Measurements from ENCODE around the gene ATP5PO.
A peak's percentile ranks its signal among the peaks of the same experiment; 100 is the strongest.

ATP5PO gene

GRCh38 chr21:33924766-33925100 is 9.1 kb upstream of the ATP5PO start:
- H3K27ac ChIP-seq (ENCODE audit: low read length) = no peak overlapping the region
- no peak overlapping the region for H3K4me3 ChIP-seq (ENCODE audit: low read length)
- H3K27me3 ChIP-seq (ENCODE audit: control insufficient read depth, insufficient read depth, low read length) = no peaks in the 10 kb centered on the region
- no peaks in the 10 kb centered on the region for H3K9me3 ChIP-seq (ENCODE audit: control insufficient read depth, insufficient read depth, low read length)
- no CpG with 5 or more reads among the region's 3 CpGs for WGBS (ENCODE audit: insufficient coverage, insufficient read length)
- no peaks in the 10 kb centered on the region for H3K4me1 ChIP-seq (ENCODE audit: control insufficient read depth, insufficient read depth, low read length)
- H3K36me3 ChIP-seq (ENCODE audit: control insufficient read depth, insufficient read depth, low read length) = no peaks in the 10 kb centered on the region
- DNase-seq (ENCODE audit: low read depth, low spot score) = no peak

GRCh38 chr21:33924079-33924765 is 8.6 kb upstream of the ATP5PO start:
- Histone ChIP-seq H3K36me3 (ENCODE audit: control insufficient read depth, insufficient read depth, low read length) (no peaks in the 10 kb centered on the region), H3K27ac (ENCODE audit: low read length) (no peak overlapping the region), H3K4me3 (ENCODE audit: low read length) (no peak overlapping the region), H3K9me3 (ENCODE audit: control insufficient read depth, insufficient read depth, low read length) (no peaks in the 10 kb centered on the region), H3K4me1 (ENCODE audit: control insufficient read depth, insufficient read depth, low read length) (no peaks in the 10 kb centered on the region), H3K27me3 (ENCODE audit: control insufficient read depth, insufficient read depth, low read length) (no peaks in the 10 kb centered on the region)
- DNase-seq (ENCODE audit: low read depth, low spot score) = peak; percentile 73
- WGBS (ENCODE audit: insufficient coverage, insufficient read length) = no CpG with 5 or more reads among the region's 13 CpGs

- DNase-seq (ENCODE audit: low read depth, low spot score) = no peak
- Histone ChIP-seq H3K4me1 (ENCODE audit: control insufficient read depth, insufficient read depth, low read length) (no peaks in the 10 kb centered on the region), H3K36me3 (ENCODE audit: control insufficient read depth, insufficient read depth, low read length) (peaks cover 4% of the 10 kb centered on the region; the same call in 1 of the 2 replicates), H3K4me3 (ENCODE audit: low read length) (no peak overlapping the region), H3K27ac (ENCODE audit: low read length) (no peak overlapping the region), H3K27me3 (ENCODE audit: control insufficient read depth, insufficient read depth, low read length) (no peaks in the 10 kb centered on the region), H3K9me3 (ENCODE audit: control insufficient read depth, insufficient read depth, low read length) (no peaks in the 10 kb centered on the region)
- WGBS (ENCODE audit: insufficient coverage, insufficient read length) = no CpG with 5 or more reads among the region's 4 CpGs
Observed at GRCh38 chr21:33917421-33917820, 1.8 kb upstream of the ATP5PO start.

GRCh38 chr21:33916200-33916567 is 580 bp upstream of the ATP5PO start:
- peak overlapping the region; percentile 33; the same call in 1 of the 2 replicates for H3K4me3 ChIP-seq (ENCODE audit: low read length)
- H3K27ac ChIP-seq (ENCODE audit: low read length) = no peak overlapping the region

GRCh38 chr21:33914188-33914587 is 1.4 kb downstream of the ATP5PO start:
- no peak overlapping the region for H3K27ac ChIP-seq (ENCODE audit: low read length)
- H3K36me3 ChIP-seq (ENCODE audit: control insufficient read depth, insufficient read depth, low read length) = peaks cover 7% of the 10 kb centered on the region; the same call in 1 of the 2 replicates
- no peak overlapping the region for H3K4me3 ChIP-seq (ENCODE audit: low read length)
- H3K4me1 ChIP-seq (ENCODE audit: control insufficient read depth, insufficient read depth, low read length) = no peaks in the 10 kb centered on the region
- no peaks in the 10 kb centered on the region for H3K27me3 ChIP-seq (ENCODE audit: control insufficient read depth, insufficient read depth, low read length)
- no peaks in the 10 kb centered on the region for H3K9me3 ChIP-seq (ENCODE audit: control insufficient read depth, insufficient read depth, low read length)
- WGBS (ENCODE audit: insufficient coverage, insufficient read length) = no CpG with 5 or more reads among the region's 5 CpGs
- DNase-seq (ENCODE audit: low read depth, low spot score) = no peak

More at GRCh38 chr21:33916200-33916567, 580 bp upstream of the ATP5PO start:
- no peaks in the 10 kb centered on the region for H3K27me3 ChIP-seq (ENCODE audit: control insufficient read depth, insufficient read depth, low read length)
- H3K9me3 ChIP-seq (ENCODE audit: control insufficient read depth, insufficient read depth, low read length) = no peaks in the 10 kb centered on the region
- H3K4me1 ChIP-seq (ENCODE audit: control insufficient read depth, insufficient read depth, low read length) = no peaks in the 10 kb centered on the region
- H3K36me3 ChIP-seq (ENCODE audit: control insufficient read depth, insufficient read depth, low read length) = peaks cover 4% of the 10 kb centered on the region; the same call in 1 of the 2 replicates
- WGBS (ENCODE audit: insufficient coverage, insufficient read length) = no CpG with 5 or more reads among the region's 5 CpGs
- DNase-seq (ENCODE audit: low read depth, low spot score) = no peak

GRCh38 chr21:33909756-33910155 is 5.8 kb downstream of the ATP5PO start:
- H3K4me1 ChIP-seq (ENCODE audit: control insufficient read depth, insufficient read depth, low read length) = no peaks in the 10 kb centered on the region
- peaks cover 29% of the 10 kb centered on the region; the same call in 1 of the 2 replicates for H3K36me3 ChIP-seq (ENCODE audit: control insufficient read depth, insufficient read depth, low read length)
- H3K27me3 ChIP-seq (ENCODE audit: control insufficient read depth, insufficient read depth, low read length) = no peaks in the 10 kb centered on the region
- H3K9me3 ChIP-seq (ENCODE audit: control insufficient read depth, insufficient read depth, low read length) = no peaks in the 10 kb centered on the region
- no peak overlapping the region for H3K4me3 ChIP-seq (ENCODE audit: low read length)
- H3K27ac ChIP-seq (ENCODE audit: low read length) = no peak overlapping the region
- no CpG with 5 or more reads among the region's 6 CpGs for WGBS (ENCODE audit: insufficient coverage, insufficient read length)
- DNase-seq (ENCODE audit: low read depth, low spot score) = no peak

- no peak for DNase-seq (ENCODE audit: low read depth, low spot score)
- no peaks in the 10 kb centered on the region for H3K27me3 ChIP-seq (ENCODE audit: control insufficient read depth, insufficient read depth, low read length)
- H3K27ac ChIP-seq (ENCODE audit: low read length) = no peak overlapping the region
- H3K4me1 ChIP-seq (ENCODE audit: control insufficient read depth, insufficient read depth, low read length) = no peaks in the 10 kb centered on the region
- no CpG with 5 or more reads among the region's 6 CpGs for WGBS (ENCODE audit: insufficient coverage, insufficient read length)
- no peak overlapping the region for H3K4me3 ChIP-seq (ENCODE audit: low read length)
- H3K36me3 ChIP-seq (ENCODE audit: control insufficient read depth, insufficient read depth, low read length) = peaks cover 35% of the 10 kb centered on the region; the same call in 1 of the 2 replicates
- no peaks in the 10 kb centered on the region for H3K9me3 ChIP-seq (ENCODE audit: control insufficient read depth, insufficient read depth, low read length)
Observed at GRCh38 chr21:33908760-33909159, 6.8 kb downstream of the ATP5PO start.

GRCh38 chr21:33904041-33904440 is 11.6 kb downstream of the ATP5PO start:
- H3K4me3 ChIP-seq (ENCODE audit: low read length) = no peak overlapping the region
- peaks cover 33% of the 10 kb centered on the region; the same call in 1 of the 2 replicates for H3K36me3 ChIP-seq (ENCODE audit: control insufficient read depth, insufficient read depth, low read length)
- H3K27me3 ChIP-seq (ENCODE audit: control insufficient read depth, insufficient read depth, low read length) = no peaks in the 10 kb centered on the region
- no peak for DNase-seq (ENCODE audit: low read depth, low spot score)
- H3K9me3 ChIP-seq (ENCODE audit: control insufficient read depth, insufficient read depth, low read length) = no peaks in the 10 kb centered on the region
- no peak overlapping the region for H3K27ac ChIP-seq (ENCODE audit: low read length)
- no CpG with 5 or more reads among the region's 5 CpGs for WGBS (ENCODE audit: insufficient coverage, insufficient read length)
- no peaks in the 10 kb centered on the region for H3K4me1 ChIP-seq (ENCODE audit: control insufficient read depth, insufficient read depth, low read length)

- H3K4me1 ChIP-seq (ENCODE audit: control insufficient read depth, insufficient read depth, low read length) = no peaks in the 10 kb centered on the region
- WGBS (ENCODE audit: insufficient coverage, insufficient read length) = no CpG with 5 or more reads among the region's 6 CpGs
- DNase-seq (ENCODE audit: low read depth, low spot score) = no peak
- peaks cover 23% of the 10 kb centered on the region; the same call in 1 of the 2 replicates for H3K36me3 ChIP-seq (ENCODE audit: control insufficient read depth, insufficient read depth, low read length)
- H3K4me3 ChIP-seq (ENCODE audit: low read length) = no peak overlapping the region
- H3K27me3 ChIP-seq (ENCODE audit: control insufficient read depth, insufficient read depth, low read length) = no peaks in the 10 kb centered on the region
- no peak overlapping the region for H3K27ac ChIP-seq (ENCODE audit: low read length)
- H3K9me3 ChIP-seq (ENCODE audit: control insufficient read depth, insufficient read depth, low read length) = no peaks in the 10 kb centered on the region
Observed at GRCh38 chr21:33902349-33902748, 13.3 kb downstream of the ATP5PO start.

- no peak overlapping the region for H3K4me3 ChIP-seq (ENCODE audit: low read length)
- DNase-seq (ENCODE audit: low read depth, low spot score) = no peak
- no peaks in the 10 kb centered on the region for H3K27me3 ChIP-seq (ENCODE audit: control insufficient read depth, insufficient read depth, low read length)
- no CpG with 5 or more reads among the region's 13 CpGs for WGBS (ENCODE audit: insufficient coverage, insufficient read length)
- peaks cover 20% of the 10 kb centered on the region; the same call in 1 of the 2 replicates for H3K36me3 ChIP-seq (ENCODE audit: control insufficient read depth, insufficient read depth, low read length)
- no peaks in the 10 kb centered on the region for H3K9me3 ChIP-seq (ENCODE audit: control insufficient read depth, insufficient read depth, low read length)
- no peaks in the 10 kb centered on the region for H3K4me1 ChIP-seq (ENCODE audit: control insufficient read depth, insufficient read depth, low read length)
- H3K27ac ChIP-seq (ENCODE audit: low read length) = no peak overlapping the region
Observed at GRCh38 chr21:33901412-33902288, 14.0 kb downstream of the ATP5PO start.
